IMR-90 (cell line): ENCODE measurements around the gene PARP11. TPM values are rescaled to one million over a fixed set of nuclear protein-coding genes. Genes with fewer than 3 reads are reported as not detected.
"Not testable (repeated sequence)": the region's sequence is repeated elsewhere in the genome, so short reads cannot be mapped to it uniquely, and the experiment has no call there.

ENCODE experiments used
- ATAC-seq: fragments of 200-7000 bp; cut with Tn5 transposase; 2 replicates; pipeline ENCODE4 v1.9.1; 2020; ENCODE audit warnings: low read depth, mild to moderate bottlenecking, moderate library complexity
- BruUV-seq: library from RNA; stranded (reverse); fragments of 400-500 nt; replicated peaks from 2 replicates; lab custom pipeline; 2021; lab: Mats Ljungman, UMichigan
- CTCF ChIA-PET: fragments of 300-600 bp; formaldehyde crosslinking; extraction: SDS; loops from one replicate; lab custom pipeline; 2021; ENCODE audit warnings: antibody characterized with exemption; lab: Yijun Ruan, JAX
- POLR2A ChIA-PET: fragments of 300-600 bp; sonication (Branson Sonifier 250); formaldehyde crosslinking; loops from one replicate; lab custom pipeline; 2022; ENCODE audit warnings: antibody characterized with exemption; ENCODE audit not compliant: unreplicated experiment; lab: Charles Lee
- DNase-seq: peaks from one replicate; pipeline ENCODE4 v3.0.0; 2013
- H2AFZ ChIP-seq: replicated peaks from 2 replicates; pipeline ENCODE3; 2013; ENCODE audit warnings: low read length, mild to moderate bottlenecking; ENCODE audit not compliant: poor library complexity
- H2AK5ac ChIP-seq: 2 replicates; pipeline ENCODE4 v1.6.1; 2013; ENCODE audit warnings: low read depth, low read length, inconsistent platforms
- H2AK9ac ChIP-seq: replicated peaks from 2 replicates; pipeline ENCODE3; 2013; ENCODE audit warnings: mild to moderate bottlenecking, low read depth, low read length, moderate library complexity; ENCODE audit not compliant: poor library complexity
- H2BK120ac ChIP-seq: 2 replicates; pipeline ENCODE4 v1.6.1; 2013; ENCODE audit warnings: low read depth, low read length, inconsistent platforms
- H2BK15ac ChIP-seq: 3 replicates; pipeline ENCODE4 v1.6.1; 2013; ENCODE audit warnings: low read depth, low read length, inconsistent platforms
- H2BK20ac ChIP-seq: 2 replicates; pipeline ENCODE4 v1.6.1; 2013; ENCODE audit warnings: low read depth, mild to moderate bottlenecking, inconsistent platforms, low read length, moderate library complexity
- H2BK5ac ChIP-seq: 2 replicates; pipeline ENCODE4 v1.6.1; 2013; ENCODE audit warnings: mild to moderate bottlenecking, low read depth, low read length, inconsistent platforms; ENCODE audit not compliant: poor library complexity, severe bottlenecking
- H3K14ac ChIP-seq: replicated peaks from 2 replicates; pipeline ENCODE4 v1.6.1; 2013; ENCODE audit warnings: low read depth, low read length, inconsistent platforms
- H3K18ac ChIP-seq: 2 replicates; pipeline ENCODE4 v1.6.1; 2013; ENCODE audit warnings: low read depth, low read length, control low read depth
- H3K23ac ChIP-seq: 2 replicates; pipeline ENCODE4 v1.6.1; 2013; ENCODE audit warnings: low read depth, low read length, inconsistent platforms
- H3K27ac ChIP-seq: 2 replicates; pipeline ENCODE4 v1.5.1; 2013; ENCODE audit warnings: mild to moderate bottlenecking, control low read depth, low read length; ENCODE audit not compliant: insufficient read depth
- H3K27me3 ChIP-seq: 2 replicates; pipeline ENCODE4 v1.6.1; 2013; ENCODE audit warnings: low read length; ENCODE audit not compliant: control insufficient read depth, insufficient read depth
- H3K36me3 ChIP-seq: 2 replicates; pipeline ENCODE4 v1.6.1; 2013; ENCODE audit warnings: low read length, mixed read lengths; ENCODE audit not compliant: control insufficient read depth, insufficient read depth
- H3K4ac ChIP-seq: 2 replicates; pipeline ENCODE4 v1.6.1; 2013; ENCODE audit warnings: low read depth, low read length, inconsistent platforms
- H3K4me1 ChIP-seq: 2 replicates; pipeline ENCODE4 v1.6.1; 2013; ENCODE audit warnings: low read length, mixed read lengths; ENCODE audit not compliant: control insufficient read depth, insufficient read depth
- H3K4me2 ChIP-seq: 2 replicates; pipeline ENCODE4 v1.6.1; 2013; ENCODE audit warnings: low read depth, mild to moderate bottlenecking, control low read depth, low read length, moderate library complexity
- H3K4me3 ChIP-seq: 2 replicates; pipeline ENCODE4 v1.5.1; 2013; ENCODE audit warnings: low read depth, mild to moderate bottlenecking, control low read depth, low read length, moderate library complexity; ENCODE audit not compliant: insufficient read depth
- H3K56ac ChIP-seq: 2 replicates; pipeline ENCODE4 v1.6.1; 2013; ENCODE audit warnings: low read length, inconsistent platforms; ENCODE audit not compliant: insufficient read depth; ENCODE audit errors: extremely low read depth
- H3K79me1 ChIP-seq, 2 experiments: 2 replicates each; pipeline ENCODE4 v1.6.1; 2013; ENCODE audit warnings: low read length in 2 of 2, inconsistent platforms in 1 of 2, low read depth in 1 of 2
- H3K9ac ChIP-seq: 2 replicates; pipeline ENCODE4 v1.6.1; 2013; ENCODE audit warnings: low read depth, low read length, control low read depth
- H3K9me1 ChIP-seq: 2 replicates; pipeline ENCODE4 v1.6.1; 2013; ENCODE audit warnings: low read length, inconsistent platforms; ENCODE audit not compliant: insufficient read depth
- H3K9me3 ChIP-seq: 2 replicates; pipeline ENCODE4 v1.6.1; 2013; ENCODE audit warnings: low read length; ENCODE audit not compliant: control insufficient read depth, insufficient read depth
- H4K20me1 ChIP-seq: 2 replicates; pipeline ENCODE4 v1.6.1; 2013; ENCODE audit warnings: low read length, inconsistent platforms; ENCODE audit not compliant: insufficient read depth
- H4K5ac ChIP-seq: 2 replicates; pipeline ENCODE4 v1.6.1; 2013; ENCODE audit warnings: mild to moderate bottlenecking, low read depth, low read length, control low read depth
- H4K8ac ChIP-seq, 2 experiments: 2 replicates each; pipeline ENCODE4 v1.6.1; 2013; ENCODE audit warnings: low read depth in 2 of 2, low read length in 2 of 2, control low read depth in 1 of 2, inconsistent platforms in 1 of 2
- H4K91ac ChIP-seq: 2 replicates; pipeline ENCODE4 v1.6.1; 2013; ENCODE audit warnings: low read depth, low read length, inconsistent platforms; ENCODE audit not compliant: insufficient read depth
- WGBS, 2 experiments: methylation state at CpG; one replicate each; pipeline versions ENCODE4 v1.1.5 to v1.1.7; 2013; ENCODE audit warnings: missing lambda C conversion rate in 2 of 2; ENCODE audit not compliant: insufficient read length in 1 of 2; ENCODE audit errors: extremely low coverage in 2 of 2; 5-methylcytosine and 5-hydroxymethylcytosine counted together
- dilution Hi-C: fragments of 300-500 bp; cut with HindIII; formaldehyde crosslinking; loops from one replicate; pipeline ENCODE4 v1.14.3; 2018; ENCODE audit warnings: low sequenced_read_pairs; ENCODE audit not compliant: unreplicated experiment
- in situ Hi-C: fragments of 300-500 bp; cut with MboI; formaldehyde crosslinking; loops from 3 replicates; pipeline ENCODE4 v1.14.3; 2019; ENCODE audit warnings: low sequenced_read_pairs, inconsistent platforms, mixed read lengths
- intact Hi-C: fragments of 100-400 bp; cut with micrococcal nuclease; formaldehyde crosslinking; loops from 2 replicates; pipeline ENCODE4 v1.10.0; 2022
- polyA plus RNA-seq, 3 experiments: library from polyadenylated mRNA; depleted of rRNA; stranded (reverse); fragments of >200 nt; gene quantifications; 2 replicates each; pipeline ENCODE4 v1.2.3, GENCODE V29; 2012; ENCODE audit warnings: low replicate concordance in 1 of 3
- total RNA-seq: library from RNA; depleted of rRNA; stranded (reverse); fragments of >200 nt; gene quantifications from 2 replicates; pipeline ENCODE4 v1.2.3, GENCODE V29; 2012

PARP11 gene
- total and polyA plus RNA-seq, 2 of the 4 experiments (the other 2 are of a cell fraction), result 1.8 to 3.0 TPM

DNA sequence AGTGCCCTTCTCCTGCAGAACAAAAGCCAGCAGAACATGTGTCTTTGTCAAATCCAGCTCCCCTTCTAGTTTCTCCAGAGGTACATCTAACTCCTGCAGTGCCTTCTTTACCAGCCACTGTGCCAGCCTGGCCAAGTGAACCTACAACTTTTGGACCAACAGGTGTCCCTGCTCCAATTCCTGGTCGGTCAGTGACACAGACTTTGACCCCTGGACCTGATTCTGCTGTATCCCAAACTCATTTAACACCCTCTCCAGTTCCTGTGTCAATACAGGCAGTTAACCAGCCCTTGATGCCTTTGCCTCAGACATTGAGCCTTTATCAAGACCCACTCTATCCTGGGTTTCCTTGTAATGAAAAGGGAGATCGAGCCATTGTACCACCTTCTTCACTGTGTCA lies 32.4 kb downstream of the PARP11 start:
- H2AFZ ChIP-seq, in situ Hi-C loops, H3K27me3 ChIP-seq, H3K23ac ChIP-seq, ATAC-seq, H3K36me3 ChIP-seq, H3K4ac ChIP-seq, H4K91ac ChIP-seq, H2BK120ac ChIP-seq, H3K4me2 ChIP-seq, H3K9me3 ChIP-seq, CTCF ChIA-PET, H3K9ac ChIP-seq, H2AK5ac ChIP-seq, H3K56ac ChIP-seq, H2BK15ac ChIP-seq, H3K14ac ChIP-seq, intact Hi-C loops, DNase-seq, H2BK20ac ChIP-seq, BruUV-seq, H3K4me1 ChIP-seq, H3K27ac ChIP-seq, dilution Hi-C loops, H3K9me1 ChIP-seq, H2AK9ac ChIP-seq, POLR2A ChIA-PET, H4K5ac ChIP-seq, H4K20me1 ChIP-seq, H2BK5ac ChIP-seq, H3K4me3 ChIP-seq, H3K79me1 ChIP-seq, H4K8ac ChIP-seq, H3K18ac ChIP-seq: not testable (repeated sequence)
- WGBS, 2 experiments, result no CpG with 5 or more reads among the region's 2 CpGs

DNA sequence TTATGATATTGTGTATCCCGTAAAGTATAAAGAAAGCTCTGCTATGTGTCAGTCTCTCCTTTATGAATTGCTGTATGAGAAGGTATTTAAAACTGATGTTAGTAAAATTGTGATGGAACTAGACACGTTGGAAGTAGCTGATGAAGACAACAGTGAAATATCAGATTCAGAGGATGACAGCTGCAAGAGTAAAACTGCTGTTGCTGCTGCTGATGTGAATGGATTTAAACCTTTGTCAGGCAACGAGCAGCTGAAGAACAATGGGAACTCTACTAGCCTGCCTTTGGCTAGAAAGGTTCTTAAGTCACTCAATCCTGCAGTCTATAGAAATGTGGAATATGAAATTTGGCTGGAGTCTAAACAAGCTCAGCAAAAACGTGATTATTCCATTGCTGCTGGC lies 33.5 kb downstream of the PARP11 start:
- H4K91ac ChIP-seq, DNase-seq, H3K4me2 ChIP-seq, H3K4me1 ChIP-seq, H2AK9ac ChIP-seq, H2AK5ac ChIP-seq, H3K9ac ChIP-seq, POLR2A ChIA-PET, dilution Hi-C loops, H4K8ac ChIP-seq, H3K18ac ChIP-seq, H3K9me1 ChIP-seq, H3K23ac ChIP-seq, H3K36me3 ChIP-seq, H3K9me3 ChIP-seq, H3K4me3 ChIP-seq, intact Hi-C loops, H2BK15ac ChIP-seq, H3K27ac ChIP-seq, H4K5ac ChIP-seq, H3K27me3 ChIP-seq, H3K4ac ChIP-seq, BruUV-seq, in situ Hi-C loops, H2AFZ ChIP-seq, H2BK5ac ChIP-seq, H2BK120ac ChIP-seq, CTCF ChIA-PET, H3K14ac ChIP-seq, H3K56ac ChIP-seq, H3K79me1 ChIP-seq, H2BK20ac ChIP-seq, H4K20me1 ChIP-seq, ATAC-seq: not testable (repeated sequence)
- 89% methylated on average over 3 of the region's 4 CpGs; no CpG with 5 or more reads in 1 of the 2 experiments for WGBS, 2 experiments
